CD14-positive monocyte (primary cell): ENCODE results near the gene PRKACB. TPM values are rescaled to one million over a fixed set of nuclear protein-coding genes. Genes with fewer than 3 reads are reported as not detected.

Source experiments
- DNase-seq, 3 donors: peaks; one replicate each; pipeline ENCODE4 v3.0.0-alpha.2; 2011 to 2022
- H2AFZ ChIP-seq: 2 replicates; pipeline ENCODE4 v1.6.0; 2012; ENCODE audit warnings: mild to moderate bottlenecking, low read depth, low read length, inconsistent platforms; ENCODE audit not compliant: insufficient read depth, poor library complexity, severe bottlenecking
- H3K27ac ChIP-seq, 2 donors: 1 replicate in 1 of 2; 2 replicates in 1 of 2; pipeline ENCODE4 v1.5.1; 2012 to 2013; ENCODE audit warnings: low read length in 2 of 2, control low read depth in 1 of 2, inconsistent platforms in 1 of 2, low read depth in 1 of 2, mild to moderate bottlenecking in 1 of 2
- H3K27me3 ChIP-seq, 2 donors: one replicate each; pipeline versions ENCODE4 v1.6.0 to v1.6.1; 2011 to 2013; ENCODE audit warnings: low read length in 2 of 2; ENCODE audit not compliant: control insufficient read depth in 2 of 2, insufficient read depth in 2 of 2
- H3K36me3 ChIP-seq, 2 donors: replicated peaks in 1 of 2; 1 replicate in 1 of 2; 2 replicates in 1 of 2; pipeline versions ENCODE4 v1.5.1 to v1.6.1; 2012 to 2013; ENCODE audit warnings: low read length in 2 of 2, control low read depth in 1 of 2, inconsistent platforms in 1 of 2, mild to moderate bottlenecking in 1 of 2; ENCODE audit not compliant: insufficient read depth in 2 of 2, control insufficient read depth in 1 of 2
- H3K4me1 ChIP-seq, 2 donors: 1 replicate in 1 of 2; 2 replicates in 1 of 2; pipeline versions ENCODE4 v1.5.1 to v1.6.1; 2012 to 2013; ENCODE audit warnings: low read length in 2 of 2, control low read depth in 1 of 2, inconsistent platforms in 1 of 2, mild to moderate bottlenecking in 1 of 2, moderate library complexity in 1 of 2; ENCODE audit not compliant: insufficient read depth in 2 of 2, control insufficient read depth in 1 of 2
- H3K4me2 ChIP-seq: replicated peaks from 2 replicates; pipeline ENCODE3; 2012; ENCODE audit warnings: low read length, moderate library complexity, mild to moderate bottlenecking; ENCODE audit not compliant: poor library complexity, severe bottlenecking; ENCODE audit errors: extremely low read depth
- H3K4me3 ChIP-seq, 3 experiments: fragments of 200-600 bp in 1 of 3; sonication (generic) in 1 of 3; replicated peaks in 1 of 3; 1 replicate in 2 of 3; 2 replicates in 1 of 3; pipeline ENCODE4 v1.5.1; 2011 to 2013; ENCODE audit warnings: low read length in 3 of 3, mild to moderate bottlenecking in 3 of 3, control low read depth in 2 of 3, low read depth in 2 of 3, inconsistent platforms in 1 of 3, moderate library complexity in 1 of 3
- H3K79me2 ChIP-seq: 2 replicates; pipeline ENCODE4 v1.6.0; 2012; ENCODE audit warnings: mild to moderate bottlenecking, control low read depth, inconsistent platforms, low read length, moderate library complexity; ENCODE audit not compliant: insufficient read depth
- H3K9ac ChIP-seq: 2 replicates; pipeline ENCODE4 v1.6.0; 2017; ENCODE audit warnings: low read length, mild to moderate bottlenecking; ENCODE audit not compliant: insufficient read depth, poor library complexity, severe bottlenecking
- H3K9me3 ChIP-seq, 2 donors: replicated peaks in 1 of 2; 1 replicate in 1 of 2; 2 replicates in 1 of 2; pipeline versions ENCODE4 v1.5.1 to v1.6.1; 2012 to 2013; ENCODE audit warnings: low read length in 2 of 2, control low read depth in 1 of 2; ENCODE audit not compliant: control insufficient read depth in 1 of 2, insufficient read depth in 1 of 2
- H4K20me1 ChIP-seq: 2 replicates; pipeline ENCODE4 v1.6.0; 2012; ENCODE audit warnings: mild to moderate bottlenecking, low read length, control low read depth, moderate library complexity; ENCODE audit not compliant: insufficient read depth
- H3K27ac Mint-ChIP-seq, 7 donors: one replicate each; pipeline ENCODE4 v1.8.0; 2020; ENCODE audit warnings: mild to moderate bottlenecking in 7 of 7, mixed read lengths in 7 of 7, moderate library complexity in 6 of 7, inconsistent platforms in 2 of 7
- H3K27me3 Mint-ChIP-seq, 3 donors: one replicate each; pipeline ENCODE4 v1.8.0; 2021 to 2022; ENCODE audit warnings: low read depth in 3 of 3, mild to moderate bottlenecking in 3 of 3, mixed read lengths in 3 of 3, moderate library complexity in 3 of 3, inconsistent platforms in 1 of 3
- H3K36me3 Mint-ChIP-seq, 2 donors: one replicate each; pipeline ENCODE4 v1.8.0; 2020; ENCODE audit warnings: mixed read lengths in 2 of 2, inconsistent platforms in 1 of 2, mild to moderate bottlenecking in 1 of 2
- H3K4me1 Mint-ChIP-seq: one replicate; pipeline ENCODE4 v1.8.0; 2020; ENCODE audit warnings: mild to moderate bottlenecking, mixed read lengths
- H3K4me3 Mint-ChIP-seq, 2 donors: one replicate each; pipeline ENCODE4 v1.8.0; 2020; ENCODE audit warnings: mild to moderate bottlenecking in 2 of 2, mixed read lengths in 2 of 2, moderate library complexity in 1 of 2
- H3K9me3 Mint-ChIP-seq, 7 donors: one replicate each; pipeline ENCODE4 v1.8.0; 2020 to 2022; ENCODE audit warnings: mixed read lengths in 7 of 7, mild to moderate bottlenecking in 6 of 7, moderate library complexity in 6 of 7, inconsistent platforms in 2 of 7
- WGBS: methylation state at CpG from one replicate; pipeline ENCODE4 v1.1.5; 2013; ENCODE audit warnings: missing lambda C conversion rate; ENCODE audit not compliant: insufficient coverage; 5-methylcytosine and 5-hydroxymethylcytosine counted together
- intact Hi-C, 2 donors: fragments of 100-400 bp; cut with micrococcal nuclease; formaldehyde crosslinking; loops; one replicate each; pipeline versions ENCODE4 v1.15.0 to v1.15.1; 2023
- polyA plus RNA-seq, 3 donors: library from polyadenylated mRNA; depleted of rRNA in 1 of 3; unstranded in 2 of 3; stranded (reverse) in 1 of 3; fragments of 300-500 nt in 2 of 3; fragments of >200 nt in 1 of 3; fragmentation: Illumina TruSeq in 2 of 3; gene quantifications; 1 replicate in 2 of 3; 2 replicates in 1 of 3; pipeline ENCODE4 v1.2.3, GENCODE V29; 2012 to 2021
- TF ChIP-seq, protein P1 (sequence below): fragments of 200-600 bp; IDR thresholded peaks from one replicate; pipeline ENCODE4 v1.8.0; 2022; ENCODE audit warnings: antibody characterized with exemption, mild to moderate bottlenecking

The PRKACB gene
- polyA plus RNA-seq, 3 donors: 2.5 to 14.5 (median 13.8) TPM

DNA sequence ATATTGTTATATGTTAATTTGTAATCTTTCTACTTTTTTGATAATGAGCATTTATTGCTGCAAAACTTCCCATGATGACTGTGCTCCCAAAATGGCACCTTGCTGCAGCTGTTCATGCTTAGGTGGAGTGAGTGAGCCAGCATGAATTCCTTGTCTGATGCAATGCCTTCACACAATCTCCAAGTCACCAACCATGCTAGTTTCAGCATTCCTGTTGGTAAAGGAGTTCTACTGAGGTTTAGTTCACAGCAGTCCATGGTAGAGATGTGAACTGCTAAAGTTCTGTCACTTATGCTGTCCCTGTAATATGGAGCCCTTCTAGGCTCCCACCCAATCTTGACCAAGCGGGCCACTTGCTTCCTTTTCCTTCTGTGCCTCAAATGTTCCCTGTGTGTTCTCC lies 26.2 kb upstream of the PRKACB start:
- Histone ChIP-seq H3K9me3 (no peaks in the 10 kb centered on the region), H3K79me2 (no peaks in the 10 kb centered on the region), H3K9ac (no peak overlapping the region), H2AFZ (no peak overlapping the region), H3K27me3 (no peaks in the 10 kb centered on the region), H3K4me1 (no peaks in the 10 kb centered on the region), H3K36me3 (no peaks in the 10 kb centered on the region), H3K4me3 (no peak overlapping the region), H3K4me2 (no peak overlapping the region), H3K27ac (no peak overlapping the region), H4K20me1 (no peaks in the 10 kb centered on the region)
- Mint-ChIP-seq H3K4me3 (no peak overlapping the region), H3K27me3 (no peaks in the 10 kb centered on the region), H3K36me3 (no peaks in the 10 kb centered on the region), H3K9me3 (no peaks in the 10 kb centered on the region), H3K27ac (no peak overlapping the region), H3K4me1 (peaks cover 6% of the 10 kb centered on the region)
- no peak for DNase-seq
- intact Hi-C loops: no loop called here
- WGBS: no CpG with 5 or more reads among the region's 1 CpG
- TF ChIP-seq, protein P1, sequence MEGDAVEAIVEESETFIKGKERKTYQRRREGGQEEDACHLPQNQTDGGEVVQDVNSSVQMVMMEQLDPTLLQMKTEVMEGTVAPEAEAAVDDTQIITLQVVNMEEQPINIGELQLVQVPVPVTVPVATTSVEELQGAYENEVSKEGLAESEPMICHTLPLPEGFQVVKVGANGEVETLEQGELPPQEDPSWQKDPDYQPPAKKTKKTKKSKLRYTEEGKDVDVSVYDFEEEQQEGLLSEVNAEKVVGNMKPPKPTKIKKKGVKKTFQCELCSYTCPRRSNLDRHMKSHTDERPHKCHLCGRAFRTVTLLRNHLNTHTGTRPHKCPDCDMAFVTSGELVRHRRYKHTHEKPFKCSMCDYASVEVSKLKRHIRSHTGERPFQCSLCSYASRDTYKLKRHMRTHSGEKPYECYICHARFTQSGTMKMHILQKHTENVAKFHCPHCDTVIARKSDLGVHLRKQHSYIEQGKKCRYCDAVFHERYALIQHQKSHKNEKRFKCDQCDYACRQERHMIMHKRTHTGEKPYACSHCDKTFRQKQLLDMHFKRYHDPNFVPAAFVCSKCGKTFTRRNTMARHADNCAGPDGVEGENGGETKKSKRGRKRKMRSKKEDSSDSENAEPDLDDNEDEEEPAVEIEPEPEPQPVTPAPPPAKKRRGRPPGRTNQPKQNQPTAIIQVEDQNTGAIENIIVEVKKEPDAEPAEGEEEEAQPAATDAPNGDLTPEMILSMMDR: no peak

GRCh38 chr1:84121360-84121759 lies 22.7 kb upstream of the PRKACB start:
- Mint-ChIP-seq H3K4me3 (no peak overlapping the region), H3K27me3 (no peaks in the 10 kb centered on the region), H3K27ac (no peak overlapping the region), H3K4me1 (peaks cover 6% of the 10 kb centered on the region), H3K9me3 (no peaks in the 10 kb centered on the region), H3K36me3 (no peaks in the 10 kb centered on the region)
- TF ChIP-seq, protein P1: no peak
- intact Hi-C loops: no loop called here
- Histone ChIP-seq H2AFZ (no peak overlapping the region), H3K4me1 (no peaks in the 10 kb centered on the region), H3K36me3 (no peaks in the 10 kb centered on the region), H3K27ac (no peak overlapping the region), H3K9ac (no peak overlapping the region), H3K4me3 (no peak overlapping the region), H4K20me1 (no peaks in the 10 kb centered on the region), H3K4me2 (no peak overlapping the region), H3K27me3 (no peaks in the 10 kb centered on the region), H3K79me2 (no peaks in the 10 kb centered on the region), H3K9me3 (no peaks in the 10 kb centered on the region)
- no peak for DNase-seq
- WGBS: no CpG with 5 or more reads among the region's 1 CpG
